ENCODE data around the gene CNOT1.

CNOT1 gene

GRCh38 chr16:58515871-58516767, 113.5 kb downstream of the CNOT1 start:
- DNase-seq = peak; percentile 44

- peak; percentile 73 for DNase-seq
These were observed 114.3 kb downstream of the CNOT1 start, which contains the start of gene SETD6 for GRCh38 chr16:58515125-58515870. Gene SETD6, plus strand, starts transcription at chr16:58515517. Its CDS starts 21 bp downstream, at chr16:58515538.

- no peak for DNase-seq
These were observed 115.8 kb downstream of the CNOT1 start for GRCh38 chr16:58513874-58514273.

GRCh38 chr16:58511933-58512815, 117.5 kb downstream of the CNOT1 start:
- peak; percentile 83 for DNase-seq

DNA sequence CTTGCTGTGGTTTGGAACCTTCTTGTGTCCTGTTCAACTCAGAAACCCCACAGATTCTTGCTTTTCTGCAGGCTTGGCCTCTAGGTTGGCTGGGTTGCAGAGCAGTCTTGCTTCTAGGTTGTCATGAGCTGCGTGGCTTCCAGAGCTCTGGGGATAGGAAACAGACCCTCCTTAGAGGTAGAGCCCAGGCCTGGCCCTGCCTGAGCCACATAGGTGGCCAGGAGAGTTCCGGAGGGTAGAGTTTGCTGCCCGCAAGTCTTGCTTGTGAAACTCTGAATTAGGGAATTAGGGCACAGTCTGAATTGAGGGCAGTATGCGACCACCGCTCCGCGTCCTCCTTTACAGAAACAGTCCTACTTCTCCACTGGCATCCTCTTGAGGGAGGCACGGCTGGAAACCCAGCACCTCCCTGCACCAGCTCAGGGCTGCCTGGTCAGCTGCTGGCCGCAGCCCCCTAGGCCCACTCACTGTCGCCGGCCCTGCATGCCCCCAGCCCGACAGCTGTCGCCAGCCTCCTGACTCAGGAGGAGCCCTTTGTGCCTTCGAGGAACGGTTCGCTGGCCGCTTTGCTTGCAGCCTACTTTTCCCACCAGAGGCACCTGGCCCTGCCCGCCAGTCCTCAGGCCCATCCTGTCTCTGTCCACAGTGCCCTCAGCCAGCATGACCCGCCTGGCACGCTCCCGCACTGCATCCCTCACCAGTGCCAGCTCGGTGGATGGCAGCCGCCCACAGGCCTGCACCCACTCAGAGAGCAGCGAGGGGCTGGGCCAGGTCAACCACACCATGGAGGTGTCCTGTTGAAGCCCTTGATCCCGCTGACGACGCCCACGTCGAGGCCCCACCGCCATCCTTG, 118.6 kb downstream of the CNOT1 start:
- no peak for DNase-seq

DNA sequence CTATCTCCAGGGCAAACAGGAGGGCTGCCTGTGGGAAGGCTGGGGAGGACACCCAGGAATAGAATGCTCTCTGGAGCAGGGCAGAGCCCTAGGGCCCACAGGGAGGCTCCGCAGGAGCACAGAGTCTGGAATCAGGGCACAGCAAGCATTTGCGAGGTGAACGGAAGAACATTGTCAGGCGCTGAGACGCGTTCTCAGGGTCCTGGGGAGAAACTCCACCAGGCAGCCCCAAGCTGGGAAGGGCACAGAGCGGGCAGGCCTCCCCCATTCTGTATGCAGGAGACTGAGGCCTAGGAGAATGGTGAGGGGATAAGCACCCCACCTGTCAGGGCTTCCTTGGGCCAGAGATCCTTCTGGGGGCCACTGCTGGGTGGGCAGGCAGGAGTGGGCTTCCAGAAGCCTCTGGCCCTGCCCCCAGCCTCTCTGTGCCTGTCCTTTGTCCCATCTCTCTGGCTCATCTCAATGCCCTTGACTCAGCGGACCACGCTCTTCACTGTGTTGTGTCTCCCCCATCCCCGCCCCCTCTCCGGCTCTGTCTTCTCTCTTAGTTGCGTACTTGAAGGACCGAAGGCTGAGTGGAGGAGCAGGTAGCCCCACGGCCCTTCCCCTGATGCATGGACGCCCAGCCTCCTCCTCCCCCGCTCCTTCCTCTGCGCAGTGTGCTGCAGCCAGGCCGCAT, 119.4 kb downstream of the CNOT1 start:
- DNase-seq = no peak

DNA sequence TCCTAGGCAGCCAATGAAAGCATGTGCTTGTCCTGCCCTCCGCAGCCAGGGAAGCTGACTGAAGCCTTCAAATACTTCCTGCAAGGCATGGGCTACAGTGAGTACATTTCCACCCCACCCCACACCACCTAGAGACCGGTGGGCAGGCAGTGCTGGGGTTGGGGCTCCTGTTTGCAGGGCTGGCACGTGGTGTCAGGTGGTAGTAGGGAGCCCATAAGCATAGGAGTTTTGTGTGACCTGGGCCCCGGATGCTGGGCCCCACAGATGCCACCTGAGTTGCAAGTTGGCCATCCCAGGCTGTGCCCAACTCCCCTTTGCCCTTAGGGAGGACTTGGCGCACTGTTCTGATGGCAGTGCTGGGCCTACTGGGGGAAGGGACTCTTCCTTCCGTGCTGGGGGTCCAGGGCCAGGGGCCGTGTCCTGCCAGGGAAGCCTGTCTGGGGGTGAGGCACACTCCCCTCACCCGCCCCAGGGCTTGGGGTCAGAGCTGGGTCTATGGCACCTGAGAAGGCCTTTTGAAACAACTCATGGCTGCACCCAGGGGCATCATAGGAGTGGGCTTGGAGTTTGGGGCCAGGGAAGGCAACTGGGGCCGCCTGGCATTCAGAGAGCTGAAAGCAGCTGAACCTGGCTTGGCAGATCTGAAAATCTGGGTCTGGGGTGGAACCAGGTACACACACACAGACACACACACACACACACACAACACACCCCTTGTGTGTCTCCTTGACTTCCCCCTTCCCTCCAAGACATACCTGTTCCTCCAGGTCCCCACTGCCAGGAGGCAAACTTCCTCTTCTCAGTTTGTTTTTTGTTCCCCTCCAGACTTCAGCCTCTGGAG, 120.2 kb downstream of the CNOT1 start:
- DNase-seq = no peak

- DNase-seq = no peak
These were observed 120.9 kb downstream of the CNOT1 start for GRCh38 chr16:58508671-58509251.

DNA sequence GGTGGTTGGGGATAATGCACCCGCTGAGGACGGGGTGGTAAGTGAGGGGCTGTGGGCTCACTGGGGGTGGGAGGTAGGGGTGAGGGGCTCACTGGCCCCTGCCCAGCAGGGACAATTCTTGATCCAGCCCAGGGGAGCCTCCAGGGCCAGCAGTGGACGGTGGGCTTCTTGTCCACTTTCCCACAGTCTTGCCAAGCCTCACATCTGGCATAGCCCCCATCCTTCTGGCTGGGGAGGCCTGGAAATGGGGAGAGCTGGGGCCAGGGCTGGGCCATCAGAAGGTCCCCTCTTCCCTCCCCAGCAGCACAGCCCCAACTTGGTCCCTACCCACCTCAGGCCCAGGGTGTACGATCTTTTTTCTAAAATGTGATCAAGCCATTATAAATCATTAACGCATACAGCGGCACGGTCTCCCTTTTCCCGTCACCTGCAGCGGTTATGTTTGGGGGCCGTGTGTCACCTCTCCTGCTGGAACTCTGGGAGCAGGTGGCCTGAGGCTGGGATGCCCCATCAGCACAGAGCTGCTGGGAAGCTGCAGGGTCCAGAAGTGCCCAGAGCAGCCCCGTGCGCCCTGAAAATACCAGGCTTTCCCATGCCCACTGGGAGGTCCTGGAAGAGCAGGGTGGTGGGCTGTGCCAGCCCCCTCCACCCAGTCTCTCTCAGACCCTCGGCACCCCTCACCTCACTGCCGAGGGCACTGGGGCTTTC, 121.5 kb downstream of the CNOT1 start:
- no peak for DNase-seq

GRCh38 chr16:58507195-58507962, 122.2 kb downstream of the CNOT1 start:
- DNase-seq = no peak

- no peak for DNase-seq
These were observed 123.1 kb downstream of the CNOT1 start for GRCh38 chr16:58506241-58507194.

DNA sequence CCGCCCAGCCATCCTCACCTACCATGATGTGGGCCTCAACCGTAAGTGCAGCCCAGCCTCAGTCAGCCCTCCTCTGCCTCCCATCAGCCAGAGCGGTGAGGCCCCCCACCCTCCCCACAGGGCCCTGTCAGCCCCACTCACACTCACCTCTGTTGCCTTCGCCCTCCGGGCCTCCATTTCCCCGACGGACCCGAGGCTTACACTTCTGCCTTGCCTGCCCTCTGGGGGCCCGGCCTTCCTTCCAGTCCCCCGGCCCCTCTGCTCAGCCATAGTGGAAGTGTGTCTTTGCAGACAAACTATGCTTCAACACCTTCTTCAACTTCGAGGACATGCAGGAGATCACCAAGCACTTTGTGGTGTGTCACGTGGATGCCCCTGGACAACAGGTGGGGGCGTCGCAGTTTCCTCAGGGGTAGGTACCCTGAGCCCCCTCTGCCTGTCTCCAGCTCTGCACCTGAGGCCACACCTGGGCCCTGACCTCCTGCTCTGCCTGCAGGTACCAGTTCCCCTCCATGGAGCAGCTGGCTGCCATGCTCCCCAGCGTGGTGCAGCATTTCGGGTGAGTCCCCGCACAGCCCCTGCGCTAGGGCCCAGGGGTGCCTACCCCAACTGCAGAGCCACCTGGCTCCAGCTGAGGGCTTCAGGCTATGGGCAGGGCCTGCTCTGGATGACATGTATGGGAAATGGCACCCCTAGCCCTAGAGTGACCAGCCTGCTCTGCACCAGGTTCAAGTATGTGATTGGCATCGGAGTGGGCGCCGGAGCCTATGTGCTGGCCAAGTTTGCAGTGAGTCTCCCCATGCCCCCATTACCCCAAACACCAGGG, 125.5 kb downstream of the CNOT1 start:
- no peak for DNase-seq

GRCh38 chr16:58503166-58503862, 126.3 kb downstream of the CNOT1 start:
- no peak for DNase-seq

- DNase-seq = no peak
These were observed 127.3 kb downstream of the CNOT1 start for GRCh38 chr16:58502217-58502921.

Data from stimulated activated CD4-positive, alpha-beta T cell treated with anti-CD3 and anti-CD28 coated beads, Interleukin-1b, Interleukin-23, amount 100 ng/mL, for 48 hours (primary cell).